Natural killer cell (primary cell): Measurements from ENCODE around the gene PRRC2B. TPM values are rescaled to one million over a fixed set of nuclear protein-coding genes. Genes with fewer than 3 reads are reported as not detected.
A peak's percentile ranks its signal among the peaks of the same experiment; 100 is the strongest.

ENCODE experiments used
- ATAC-seq, 3 donors: fragments of 150-1000 bp in 2 of 3; fragments of 200-7000 bp in 1 of 3; cut with Tn5 transposase; 1 replicate in 1 of 3; 2 replicates in 2 of 3; pipeline ENCODE4 v1.10.0; 2021; ENCODE audit warnings: mild to moderate bottlenecking in 2 of 3, moderate library complexity in 2 of 3
- DNase-seq, 2 donors: peaks; one replicate each; pipeline versions ENCODE4 v3.0.0 to v3.0.0-alpha.2; 2013 to 2021; ENCODE audit warnings: mixed read lengths in 1 of 2
- H3K27ac ChIP-seq: one replicate; pipeline ENCODE4 v1.5.1; 2013; ENCODE audit warnings: mild to moderate bottlenecking, low read length
- H3K27me3 ChIP-seq: one replicate; pipeline ENCODE4 v1.6.1; 2013; ENCODE audit warnings: low read length; ENCODE audit not compliant: control insufficient read depth, insufficient read depth
- H3K36me3 ChIP-seq: one replicate; pipeline ENCODE4 v1.6.1; 2013; ENCODE audit warnings: low read length; ENCODE audit not compliant: control insufficient read depth, insufficient read depth
- H3K4me1 ChIP-seq: one replicate; pipeline ENCODE4 v1.6.1; 2013; ENCODE audit warnings: low read length; ENCODE audit not compliant: control insufficient read depth, insufficient read depth
- H3K4me3 ChIP-seq: one replicate; pipeline ENCODE4 v1.5.1; 2013; ENCODE audit warnings: low read length
- H3K9me3 ChIP-seq: one replicate; pipeline ENCODE4 v1.6.1; 2013; ENCODE audit warnings: low read length; ENCODE audit not compliant: control insufficient read depth, insufficient read depth
- H3K27ac Mint-ChIP-seq, 2 donors: one replicate each; pipeline ENCODE4 v1.8.0; 2022; ENCODE audit warnings: mild to moderate bottlenecking in 2 of 2, mixed read lengths in 2 of 2, moderate library complexity in 1 of 2
- H3K27me3 Mint-ChIP-seq, 2 donors: one replicate each; pipeline ENCODE4 v1.8.0; 2022; ENCODE audit warnings: low read depth in 2 of 2, mixed read lengths in 2 of 2
- H3K36me3 Mint-ChIP-seq: one replicate; pipeline ENCODE4 v1.8.0; 2022; ENCODE audit warnings: mixed read lengths
- H3K4me1 Mint-ChIP-seq, 2 donors: one replicate each; pipeline ENCODE4 v1.8.0; 2022; ENCODE audit warnings: mixed read lengths in 2 of 2
- H3K4me3 Mint-ChIP-seq: one replicate; pipeline ENCODE4 v1.8.0; 2022; ENCODE audit warnings: mild to moderate bottlenecking, moderate library complexity, mixed read lengths
- H3K9me3 Mint-ChIP-seq, 2 donors: one replicate each; pipeline ENCODE4 v1.8.0; 2022; ENCODE audit warnings: mixed read lengths in 2 of 2
- WGBS: methylation state at CpG from one replicate; pipeline ENCODE4 v1.1.7; 2013; ENCODE audit warnings: missing lambda C conversion rate; ENCODE audit not compliant: insufficient coverage; 5-methylcytosine and 5-hydroxymethylcytosine counted together
- intact Hi-C: fragments of 100-400 bp; cut with micrococcal nuclease; formaldehyde crosslinking; loops from one replicate; pipeline ENCODE4 v1.14.2; 2022
- total RNA-seq, 4 donors: library from RNA; stranded (reverse); fragments of 120-200 nt in 1 of 4; gene quantifications; one replicate each; pipeline versions ENCODE4 v1.2.3 to v1.2.4, GENCODE V29; 2013 to 2022
- TF ChIP-seq, protein P1 (sequence below): fragments of 200-600 bp; IDR thresholded peaks from one replicate; pipeline ENCODE4 v1.8.0; 2022; ENCODE audit warnings: antibody characterized with exemption

PRRC2B gene
- total RNA-seq, 3 donors from 2014 or later (not counting 1 experiment from before 2014, with no cell fraction given) = 249 to 275 (median 274) TPM

DNA sequence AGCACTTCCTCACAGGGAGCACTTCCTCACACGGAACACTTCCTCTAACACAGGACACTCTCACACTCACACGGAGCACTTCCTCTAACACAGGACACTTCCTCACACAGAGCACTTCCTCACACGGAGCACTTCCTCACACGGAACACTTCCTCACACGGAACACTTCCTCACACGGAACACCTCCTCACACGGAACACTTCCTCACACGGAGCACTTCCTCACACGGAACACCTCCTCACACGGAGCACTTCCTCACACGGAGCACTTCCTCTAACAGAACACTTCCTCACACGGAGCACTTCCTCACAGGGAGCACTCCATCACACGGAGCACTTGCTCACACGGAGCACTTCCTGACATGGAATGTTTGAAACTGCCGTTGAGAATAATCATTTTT, 122.2 kb downstream of the PRRC2B start:
- Histone ChIP-seq H3K27ac (peak overlapping the region; percentile 23), H3K4me1 (peaks cover 22% of the 10 kb centered on the region), H3K9me3 (peaks cover 4% of the 10 kb centered on the region), H3K36me3 (peaks cover 52% of the 10 kb centered on the region), H3K27me3 (no peaks in the 10 kb centered on the region), H3K4me3 (no peak overlapping the region)
- WGBS = 79% methylated on average over 14 of the region's 15 CpGs
- no peaks in the 10 kb centered on the region for H3K9me3 Mint-ChIP-seq
- H3K36me3 Mint-ChIP-seq = no peaks in the 10 kb centered on the region
- intact Hi-C loops = no loop called here
- no peak for ATAC-seq
- H3K4me3 Mint-ChIP-seq = no peak overlapping the region
- TF ChIP-seq, protein P1, sequence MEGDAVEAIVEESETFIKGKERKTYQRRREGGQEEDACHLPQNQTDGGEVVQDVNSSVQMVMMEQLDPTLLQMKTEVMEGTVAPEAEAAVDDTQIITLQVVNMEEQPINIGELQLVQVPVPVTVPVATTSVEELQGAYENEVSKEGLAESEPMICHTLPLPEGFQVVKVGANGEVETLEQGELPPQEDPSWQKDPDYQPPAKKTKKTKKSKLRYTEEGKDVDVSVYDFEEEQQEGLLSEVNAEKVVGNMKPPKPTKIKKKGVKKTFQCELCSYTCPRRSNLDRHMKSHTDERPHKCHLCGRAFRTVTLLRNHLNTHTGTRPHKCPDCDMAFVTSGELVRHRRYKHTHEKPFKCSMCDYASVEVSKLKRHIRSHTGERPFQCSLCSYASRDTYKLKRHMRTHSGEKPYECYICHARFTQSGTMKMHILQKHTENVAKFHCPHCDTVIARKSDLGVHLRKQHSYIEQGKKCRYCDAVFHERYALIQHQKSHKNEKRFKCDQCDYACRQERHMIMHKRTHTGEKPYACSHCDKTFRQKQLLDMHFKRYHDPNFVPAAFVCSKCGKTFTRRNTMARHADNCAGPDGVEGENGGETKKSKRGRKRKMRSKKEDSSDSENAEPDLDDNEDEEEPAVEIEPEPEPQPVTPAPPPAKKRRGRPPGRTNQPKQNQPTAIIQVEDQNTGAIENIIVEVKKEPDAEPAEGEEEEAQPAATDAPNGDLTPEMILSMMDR = no peak
- H3K27me3 Mint-ChIP-seq = no peaks in the 10 kb centered on the region
- no peak for DNase-seq
- no peak overlapping the region for H3K27ac Mint-ChIP-seq
- peaks cover 0 to 16% of the 10 kb centered on the region in 2 donors for H3K4me1 Mint-ChIP-seq

- intact Hi-C loops = no loop called here
- 94% methylated on average over 9 of the region's 9 CpGs for WGBS
- H3K36me3 Mint-ChIP-seq = no peaks in the 10 kb centered on the region
- Histone ChIP-seq H3K4me1 (peaks cover 21% of the 10 kb centered on the region), H3K27ac (no peak overlapping the region), H3K4me3 (no peak overlapping the region), H3K9me3 (peaks cover 4% of the 10 kb centered on the region), H3K36me3 (peaks cover 53% of the 10 kb centered on the region), H3K27me3 (no peaks in the 10 kb centered on the region)
- no peaks in the 10 kb centered on the region for H3K9me3 Mint-ChIP-seq
- TF ChIP-seq, protein P1 = no peak
- ATAC-seq = no peak
- DNase-seq = no peak
- no peaks in the 10 kb centered on the region for H3K27me3 Mint-ChIP-seq
- H3K4me1 Mint-ChIP-seq = peaks cover 0 to 16% of the 10 kb centered on the region in 2 donors
- H3K4me3 Mint-ChIP-seq = no peak overlapping the region
- no peak overlapping the region for H3K27ac Mint-ChIP-seq
These were observed 123.0 kb downstream of the PRRC2B start for GRCh38 chr9:131516930-131517329.

DNA sequence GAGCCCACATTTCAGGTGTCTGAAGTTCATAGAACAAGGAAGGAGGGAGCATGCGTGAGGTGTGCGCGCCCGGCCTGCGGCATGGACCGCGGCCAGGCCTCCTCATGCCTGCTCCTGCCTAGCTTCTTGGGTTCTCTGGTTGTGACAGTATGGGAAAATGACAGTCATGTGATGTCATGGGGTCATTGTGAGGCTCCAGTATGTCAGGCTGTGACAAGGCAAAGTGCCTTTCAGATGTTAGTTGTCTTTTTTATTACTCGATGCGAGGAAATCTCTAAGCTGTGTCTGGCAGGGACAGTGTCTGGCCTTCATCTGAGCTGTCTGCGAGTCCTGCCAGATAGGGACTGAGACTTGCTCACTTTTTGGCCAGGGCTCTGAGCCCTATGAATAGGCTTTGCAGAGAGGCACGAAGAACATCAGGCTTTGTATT, 123.9 kb downstream of the PRRC2B start:
- H3K36me3 Mint-ChIP-seq = no peaks in the 10 kb centered on the region
- ATAC-seq (no peak), DNase-seq (no peak)
- peaks cover 13% of the 10 kb centered on the region for H3K4me1 ChIP-seq
- peaks cover 55% of the 10 kb centered on the region for H3K36me3 ChIP-seq
- no peaks in the 10 kb centered on the region for H3K27me3 ChIP-seq
- 97% methylated on average over 11 of the region's 11 CpGs for WGBS
- H3K4me3 ChIP-seq = no peak overlapping the region
- H3K9me3 ChIP-seq = peaks cover 4% of the 10 kb centered on the region
- H3K27ac Mint-ChIP-seq = no peak overlapping the region
- H3K9me3 Mint-ChIP-seq = no peaks in the 10 kb centered on the region
- peaks cover 0 to 11% of the 10 kb centered on the region in 2 donors for H3K4me1 Mint-ChIP-seq
- TF ChIP-seq, protein P1 = no peak
- H3K27ac ChIP-seq = no peak overlapping the region
- H3K4me3 Mint-ChIP-seq = no peak overlapping the region
- intact Hi-C loops = no loop called here
- no peaks in the 10 kb centered on the region for H3K27me3 Mint-ChIP-seq

DNA sequence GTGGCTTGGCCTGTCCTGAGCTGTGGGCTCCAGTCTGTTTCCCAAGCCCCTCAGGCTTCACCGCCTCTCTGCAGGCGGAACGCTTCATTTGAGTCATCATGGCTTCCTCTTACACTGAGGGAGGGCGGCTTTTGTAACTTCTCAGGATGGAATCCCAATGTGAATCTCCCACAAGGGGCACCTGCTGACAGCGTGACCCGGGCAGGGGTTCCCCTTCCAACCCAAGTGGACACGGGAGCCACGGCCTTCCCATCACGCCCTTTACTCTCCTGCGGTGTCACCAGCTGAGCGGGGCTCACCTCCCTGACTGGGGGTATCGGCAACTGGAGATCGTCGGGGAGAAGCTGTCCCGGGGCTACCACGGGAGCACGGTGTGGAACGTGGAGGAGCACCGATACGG, 124.7 kb downstream of the PRRC2B start:
- H3K9me3 ChIP-seq = peaks cover 4% of the 10 kb centered on the region
- no peaks in the 10 kb centered on the region for H3K9me3 Mint-ChIP-seq
- TF ChIP-seq, protein P1 = no peak
- H3K4me3 Mint-ChIP-seq = no peak overlapping the region
- no peaks in the 10 kb centered on the region for H3K27me3 Mint-ChIP-seq
- no peak overlapping the region for H3K27ac Mint-ChIP-seq
- WGBS = 95% methylated on average over 20 of the region's 20 CpGs
- intact Hi-C loops = no loop called here
- no peaks in the 10 kb centered on the region for H3K27me3 ChIP-seq
- H3K36me3 Mint-ChIP-seq = no peaks in the 10 kb centered on the region
- no peak overlapping the region for H3K4me3 ChIP-seq
- DNase-seq (no peak), ATAC-seq (no peak)
- H3K4me1 Mint-ChIP-seq = peaks cover 0 to 4% of the 10 kb centered on the region in 2 donors
- H3K27ac ChIP-seq = no peak overlapping the region
- peaks cover 5% of the 10 kb centered on the region for H3K4me1 ChIP-seq
- peaks cover 63% of the 10 kb centered on the region for H3K36me3 ChIP-seq
